WTC11 (cell line): Measurements from ENCODE around the gene MFAP1.

ENCODE experiments used
- JAZF1 ChIP-seq: fragments of 250-450 bp; sonication (Bioruptor Pico); IDR thresholded peaks from 2 replicates; pipeline ENCODE4 v1.9.0; 2021; ENCODE audit warnings: moderate library complexity, mild to moderate bottlenecking, inconsistent platforms
- JUN ChIP-seq: sonication (generic); formaldehyde crosslinking; IDR thresholded peaks from 2 replicates; pipeline ENCODE4 v1.8.0; 2023; ENCODE audit warnings: mild to moderate bottlenecking, missing genetic modification reagents
- KAT7 ChIP-seq: sonication (generic); formaldehyde crosslinking; IDR thresholded peaks from 2 replicates; pipeline ENCODE4 v1.8.1; 2023; ENCODE audit warnings: missing genetic modification reagents, mild to moderate bottlenecking, borderline replicate concordance
- MAX ChIP-seq: sonication (generic); formaldehyde crosslinking; IDR thresholded peaks from 2 replicates; pipeline ENCODE4 v1.8.0; 2022; ENCODE audit warnings: mild to moderate bottlenecking, missing genetic modification reagents
- OVOL2 ChIP-seq: fragments of 250-450 bp; sonication (Bioruptor Pico); IDR thresholded peaks from 2 replicates; pipeline ENCODE4 v1.9.0; 2021; ENCODE audit warnings: mild to moderate bottlenecking, borderline replicate concordance
- USF1 ChIP-seq: sonication (generic); formaldehyde crosslinking; IDR thresholded peaks from 2 replicates; pipeline ENCODE4 v1.8.0; 2022; ENCODE audit warnings: mild to moderate bottlenecking, missing genetic modification reagents
- ZBTB21 ChIP-seq: sonication (generic); formaldehyde crosslinking; IDR thresholded peaks from 2 replicates; pipeline ENCODE4 v1.8.1; 2023; ENCODE audit warnings: mild to moderate bottlenecking, missing genetic modification reagents, borderline replicate concordance
- TF ChIP-seq, protein P1 (sequence below): fragments of 200-600 bp; IDR thresholded peaks from 2 replicates; pipeline ENCODE4 v1.8.0; 2022; ENCODE audit warnings: antibody characterized with exemption
- TF ChIP-seq, protein P2 (sequence below): sonication (generic); formaldehyde crosslinking; IDR thresholded peaks from 2 replicates; pipeline ENCODE4 v1.8.1; 2023; ENCODE audit warnings: mild to moderate bottlenecking, missing genetic modification reagents

DNA sequence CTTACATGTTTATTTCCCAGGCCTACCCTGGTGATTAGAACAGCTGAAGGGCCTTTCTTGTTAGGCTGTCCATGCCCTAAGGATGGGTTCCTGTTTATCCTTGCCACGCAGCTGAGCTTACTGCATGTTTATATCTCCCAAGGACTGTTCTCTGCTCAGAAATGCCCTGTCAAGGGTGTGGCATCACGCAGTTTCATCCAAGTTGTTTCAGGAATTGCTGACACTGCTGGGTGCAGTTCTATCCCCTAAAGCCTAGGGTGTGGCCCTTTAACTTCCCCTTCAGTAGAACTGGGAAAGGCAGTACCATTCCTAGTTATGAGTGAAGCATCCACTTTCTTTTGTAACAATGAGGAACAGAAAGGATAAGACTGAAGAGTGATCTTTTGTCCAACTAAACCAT lies 52.7 kb downstream of the MFAP1 start:
- TF ChIP-seq, protein P1, sequence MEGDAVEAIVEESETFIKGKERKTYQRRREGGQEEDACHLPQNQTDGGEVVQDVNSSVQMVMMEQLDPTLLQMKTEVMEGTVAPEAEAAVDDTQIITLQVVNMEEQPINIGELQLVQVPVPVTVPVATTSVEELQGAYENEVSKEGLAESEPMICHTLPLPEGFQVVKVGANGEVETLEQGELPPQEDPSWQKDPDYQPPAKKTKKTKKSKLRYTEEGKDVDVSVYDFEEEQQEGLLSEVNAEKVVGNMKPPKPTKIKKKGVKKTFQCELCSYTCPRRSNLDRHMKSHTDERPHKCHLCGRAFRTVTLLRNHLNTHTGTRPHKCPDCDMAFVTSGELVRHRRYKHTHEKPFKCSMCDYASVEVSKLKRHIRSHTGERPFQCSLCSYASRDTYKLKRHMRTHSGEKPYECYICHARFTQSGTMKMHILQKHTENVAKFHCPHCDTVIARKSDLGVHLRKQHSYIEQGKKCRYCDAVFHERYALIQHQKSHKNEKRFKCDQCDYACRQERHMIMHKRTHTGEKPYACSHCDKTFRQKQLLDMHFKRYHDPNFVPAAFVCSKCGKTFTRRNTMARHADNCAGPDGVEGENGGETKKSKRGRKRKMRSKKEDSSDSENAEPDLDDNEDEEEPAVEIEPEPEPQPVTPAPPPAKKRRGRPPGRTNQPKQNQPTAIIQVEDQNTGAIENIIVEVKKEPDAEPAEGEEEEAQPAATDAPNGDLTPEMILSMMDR = no peak
- TF ChIP-seq OVOL2 (CRISPR knock-in tag) (no peak), KAT7 (CRISPR knock-in tag) (no peak), JUN (CRISPR knock-in tag) (no peak), MAX (no peak), ZBTB21 (CRISPR knock-in tag) (no peak), JAZF1 (CRISPR knock-in tag) (no peak), USF1 (CRISPR knock-in tag) (no peak)
- TF ChIP-seq, protein P2, sequence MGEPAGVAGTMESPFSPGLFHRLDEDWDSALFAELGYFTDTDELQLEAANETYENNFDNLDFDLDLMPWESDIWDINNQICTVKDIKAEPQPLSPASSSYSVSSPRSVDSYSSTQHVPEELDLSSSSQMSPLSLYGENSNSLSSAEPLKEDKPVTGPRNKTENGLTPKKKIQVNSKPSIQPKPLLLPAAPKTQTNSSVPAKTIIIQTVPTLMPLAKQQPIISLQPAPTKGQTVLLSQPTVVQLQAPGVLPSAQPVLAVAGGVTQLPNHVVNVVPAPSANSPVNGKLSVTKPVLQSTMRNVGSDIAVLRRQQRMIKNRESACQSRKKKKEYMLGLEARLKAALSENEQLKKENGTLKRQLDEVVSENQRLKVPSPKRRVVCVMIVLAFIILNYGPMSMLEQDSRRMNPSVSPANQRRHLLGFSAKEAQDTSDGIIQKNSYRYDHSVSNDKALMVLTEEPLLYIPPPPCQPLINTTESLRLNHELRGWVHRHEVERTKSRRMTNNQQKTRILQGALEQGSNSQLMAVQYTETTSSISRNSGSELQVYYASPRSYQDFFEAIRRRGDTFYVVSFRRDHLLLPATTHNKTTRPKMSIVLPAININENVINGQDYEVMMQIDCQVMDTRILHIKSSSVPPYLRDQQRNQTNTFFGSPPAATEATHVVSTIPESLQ (CRISPR knock-in tag) = no peak
